Mucosa of stomach (tissue), 1 donor: ENCODE data around the gene DRC7.

Experiments
- H3K27me3 ChIP-seq: one replicate; pipeline ENCODE4 v1.7.0; 2013; ENCODE audit warnings: mild to moderate bottlenecking, low read length; ENCODE audit not compliant: control insufficient read depth, insufficient read depth
- H3K36me3 ChIP-seq: one replicate; pipeline ENCODE4 v1.7.0; 2013; ENCODE audit warnings: low read length; ENCODE audit not compliant: control insufficient read depth, insufficient read depth
- H3K4me1 ChIP-seq: one replicate; pipeline ENCODE4 v1.7.0; 2013; ENCODE audit warnings: mild to moderate bottlenecking, low read length; ENCODE audit not compliant: control insufficient read depth, insufficient read depth
- H3K4me3 ChIP-seq: one replicate; pipeline ENCODE4 v1.7.0; 2013; ENCODE audit warnings: low read length
- H3K9ac ChIP-seq: one replicate; pipeline ENCODE4 v1.7.0; 2013; ENCODE audit warnings: mild to moderate bottlenecking, low read length, moderate library complexity
- H3K9me3 ChIP-seq: one replicate; pipeline ENCODE4 v1.7.0; 2013; ENCODE audit warnings: mild to moderate bottlenecking, low read length, moderate library complexity; ENCODE audit not compliant: control insufficient read depth
- donor health status: Pancreatic carcinoma.

Gene DRC7

DNA sequence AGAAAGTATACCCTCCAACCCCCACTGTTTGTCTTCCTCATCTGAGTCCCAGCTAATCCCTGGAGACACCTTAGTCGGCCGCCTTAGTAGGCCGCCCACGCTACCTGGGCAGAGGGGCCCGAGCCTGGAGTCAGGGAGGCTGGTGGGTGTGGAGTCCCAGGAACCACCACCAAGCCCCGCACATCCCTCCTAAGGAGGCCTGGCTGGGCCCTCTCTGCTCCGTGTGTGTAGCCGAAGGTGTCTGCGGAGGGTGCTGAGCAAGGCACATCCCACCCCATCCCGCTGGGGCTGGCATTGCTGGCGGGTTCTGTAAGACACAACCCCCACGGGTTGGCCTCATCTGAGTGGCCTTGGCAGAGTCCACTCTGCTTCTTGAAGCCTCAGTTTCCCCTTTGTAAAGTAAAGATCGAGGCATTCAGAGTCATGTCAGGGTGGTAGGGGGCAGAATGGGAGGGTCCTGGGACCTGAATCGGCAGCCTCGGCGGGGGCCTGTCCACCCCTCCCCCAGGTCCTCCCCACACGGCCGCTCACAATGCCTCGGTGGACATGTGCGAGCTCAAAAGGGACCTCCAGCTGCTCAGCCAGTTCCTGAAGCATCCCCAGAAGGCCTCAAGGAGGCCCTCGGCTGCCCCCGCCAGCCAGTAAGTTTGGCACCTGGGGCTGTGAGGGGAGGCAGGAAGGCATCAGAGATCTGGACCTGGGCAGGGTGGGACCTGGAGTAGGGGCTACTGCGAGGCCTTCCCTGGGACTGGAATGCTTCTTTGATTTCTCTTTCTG is 41.7 kb upstream of the DRC7 start:
- no peak overlapping the region for H3K4me3 ChIP-seq
- H3K9me3 ChIP-seq, result no peaks in the 10 kb centered on the region
- no peak overlapping the region for H3K9ac ChIP-seq
- peaks cover 3% of the 10 kb centered on the region for H3K4me1 ChIP-seq
- no peaks in the 10 kb centered on the region for H3K36me3 ChIP-seq
- no peaks in the 10 kb centered on the region for H3K27me3 ChIP-seq

GRCh38 chr16:57653936-57654335 is 40.7 kb upstream of the DRC7 start:
- H3K36me3 ChIP-seq, result no peaks in the 10 kb centered on the region
- H3K9ac ChIP-seq, result no peak overlapping the region
- H3K4me3 ChIP-seq, result no peak overlapping the region
- no peaks in the 10 kb centered on the region for H3K27me3 ChIP-seq
- H3K9me3 ChIP-seq, result no peaks in the 10 kb centered on the region
- H3K4me1 ChIP-seq, result peaks cover 3% of the 10 kb centered on the region

DNA sequence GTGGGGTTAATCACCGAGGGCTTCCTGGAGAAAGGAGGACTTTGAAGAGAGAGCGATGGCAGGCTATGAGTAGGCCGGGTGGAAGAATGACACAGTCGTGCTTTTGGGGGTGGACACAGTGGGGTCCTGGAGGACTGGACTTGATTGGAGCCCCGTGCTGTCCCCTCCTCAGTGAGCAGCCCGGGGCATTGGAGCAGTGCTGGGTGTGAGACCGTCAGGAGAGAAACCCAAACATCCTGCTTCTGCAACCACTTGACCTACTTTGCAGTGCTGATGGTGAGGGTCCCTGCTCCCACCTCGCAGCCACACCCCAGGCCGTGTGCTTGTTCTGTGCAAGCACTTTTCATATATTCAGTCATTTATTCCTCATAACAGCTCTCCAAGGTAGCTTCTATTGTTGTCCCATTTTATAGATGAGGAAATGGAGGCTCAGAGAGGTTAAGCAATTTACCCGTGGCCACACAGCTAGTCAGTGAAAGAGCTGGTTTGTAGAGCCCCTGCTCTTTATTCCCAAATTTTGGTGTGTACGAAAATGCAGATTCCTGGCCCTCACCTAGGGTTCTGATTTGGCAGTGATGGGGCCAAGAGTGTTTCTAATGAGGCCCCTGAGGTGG is 38.2 kb upstream of the DRC7 start:
- Histone ChIP-seq H3K4me3 (no peak overlapping the region), H3K9me3 (no peaks in the 10 kb centered on the region), H3K9ac (no peak overlapping the region), H3K27me3 (no peaks in the 10 kb centered on the region), H3K4me1 (no peaks in the 10 kb centered on the region), H3K36me3 (no peaks in the 10 kb centered on the region)

GRCh38 chr16:57657228-57657627 is 37.4 kb upstream of the DRC7 start:
- Histone ChIP-seq H3K27me3 (no peaks in the 10 kb centered on the region), H3K9me3 (no peaks in the 10 kb centered on the region), H3K4me1 (no peaks in the 10 kb centered on the region), H3K9ac (no peak overlapping the region), H3K4me3 (no peak overlapping the region), H3K36me3 (no peaks in the 10 kb centered on the region)

DNA sequence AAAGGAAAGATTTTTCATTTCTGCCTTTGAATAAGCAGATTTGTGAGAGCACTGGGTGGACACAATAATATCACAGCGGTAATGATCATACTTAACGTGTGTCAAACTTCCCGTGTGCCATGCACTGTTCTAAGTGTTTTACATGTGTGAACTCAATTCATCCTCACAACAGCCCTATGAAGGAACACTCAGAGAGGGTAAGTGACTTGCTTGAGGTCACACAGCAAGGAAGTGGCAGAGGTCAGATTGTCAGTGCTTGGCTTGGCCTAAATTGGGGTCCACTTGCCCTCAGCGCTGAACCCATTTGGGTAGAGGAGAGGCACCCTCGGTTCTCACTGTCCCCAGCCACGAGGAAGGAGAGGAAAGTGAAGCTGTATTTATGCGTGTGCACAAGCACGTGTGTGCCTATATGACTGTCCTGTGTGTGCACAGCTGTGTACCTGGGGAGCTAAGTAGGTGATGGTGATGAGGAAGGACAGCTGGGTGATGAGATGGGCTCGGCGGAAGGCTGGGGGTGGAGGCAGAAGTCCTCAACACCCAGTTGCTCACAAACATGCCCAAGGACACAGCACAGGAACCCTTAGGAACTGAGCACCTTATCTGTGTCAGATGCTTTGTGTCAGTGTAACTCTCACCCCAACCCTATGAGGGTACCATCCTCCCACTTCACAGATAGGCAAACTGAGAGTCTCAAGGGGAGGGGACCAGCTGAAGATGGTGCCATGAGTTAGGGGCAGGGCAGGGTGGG is 36.3 kb upstream of the DRC7 start:
- Histone ChIP-seq H3K36me3 (no peaks in the 10 kb centered on the region), H3K4me1 (no peaks in the 10 kb centered on the region), H3K9ac (no peak overlapping the region), H3K4me3 (no peak overlapping the region), H3K9me3 (no peaks in the 10 kb centered on the region), H3K27me3 (no peaks in the 10 kb centered on the region)

DNA sequence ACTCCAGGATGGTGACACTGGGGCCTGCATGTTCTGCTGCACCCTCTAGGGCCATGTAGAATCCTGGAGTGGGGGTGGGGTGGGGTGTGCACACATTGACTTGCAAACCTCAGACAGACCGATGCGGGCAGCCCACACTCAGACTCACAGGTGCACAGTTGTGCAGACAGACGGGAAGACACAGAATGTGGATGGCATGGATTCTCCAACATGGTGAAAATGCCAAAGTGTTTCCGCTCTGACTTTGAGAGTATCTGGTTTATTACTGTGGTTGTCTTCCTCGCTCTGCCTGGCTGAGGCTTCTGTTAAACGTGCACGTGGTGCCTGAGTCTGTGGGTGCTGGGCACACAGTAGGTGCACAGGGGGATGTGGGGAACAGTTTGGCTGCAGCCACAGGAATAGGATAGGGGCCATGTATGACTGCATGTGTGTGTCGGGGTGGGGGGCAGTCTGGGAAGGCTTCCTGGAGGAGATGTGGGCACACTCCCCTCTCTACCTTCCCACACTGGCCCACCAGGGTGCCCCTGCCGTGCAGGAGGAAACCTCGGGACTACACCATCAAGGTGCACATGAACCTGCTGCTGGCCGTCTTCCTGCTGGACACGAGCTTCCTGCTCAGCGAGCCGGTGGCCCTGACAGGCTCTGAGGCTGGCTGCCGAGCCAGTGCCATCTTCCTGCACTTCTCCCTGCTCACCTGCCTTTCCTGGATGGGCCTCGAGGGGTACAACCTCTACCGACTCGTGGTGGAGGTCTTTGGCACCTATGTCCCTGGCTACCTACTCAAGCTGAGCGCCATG is 35.5 kb upstream of the DRC7 start:
- H3K36me3 ChIP-seq, result no peaks in the 10 kb centered on the region
- H3K27me3 ChIP-seq, result no peaks in the 10 kb centered on the region
- no peaks in the 10 kb centered on the region for H3K4me1 ChIP-seq
- no peaks in the 10 kb centered on the region for H3K9me3 ChIP-seq
- H3K9ac ChIP-seq, result no peak overlapping the region
- no peak overlapping the region for H3K4me3 ChIP-seq

- Histone ChIP-seq H3K4me3 (no peak overlapping the region), H3K4me1 (no peaks in the 10 kb centered on the region), H3K9me3 (no peaks in the 10 kb centered on the region), H3K9ac (no peak overlapping the region), H3K27me3 (no peaks in the 10 kb centered on the region), H3K36me3 (no peaks in the 10 kb centered on the region)
These were observed 33.7 kb upstream of the DRC7 start for GRCh38 chr16:57660715-57661463.

DNA sequence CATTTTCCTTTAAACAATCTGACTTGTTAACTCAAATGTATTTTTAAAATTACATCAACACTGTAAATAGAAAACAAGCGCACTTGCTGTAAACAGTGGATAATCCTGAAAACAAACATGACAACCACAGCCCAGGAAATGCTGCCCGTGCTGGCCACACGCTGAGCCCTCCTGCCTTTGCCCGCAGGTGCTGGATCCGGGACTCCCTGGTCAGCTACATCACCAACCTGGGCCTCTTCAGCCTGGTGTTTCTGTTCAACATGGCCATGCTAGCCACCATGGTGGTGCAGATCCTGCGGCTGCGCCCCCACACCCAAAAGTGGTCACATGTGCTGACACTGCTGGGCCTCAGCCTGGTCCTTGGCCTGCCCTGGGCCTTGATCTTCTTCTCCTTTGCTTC is 33.1 kb upstream of the DRC7 start:
- Histone ChIP-seq H3K9me3 (no peaks in the 10 kb centered on the region), H3K4me1 (no peaks in the 10 kb centered on the region), H3K36me3 (no peaks in the 10 kb centered on the region)

GRCh38 chr16:57661936-57662906 is 32.4 kb upstream of the DRC7 start:
- no peak overlapping the region for H3K4me3 ChIP-seq
- H3K9me3 ChIP-seq, result no peaks in the 10 kb centered on the region
- no peak overlapping the region for H3K9ac ChIP-seq
- H3K4me1 ChIP-seq, result no peaks in the 10 kb centered on the region
- H3K36me3 ChIP-seq, result no peaks in the 10 kb centered on the region
- no peaks in the 10 kb centered on the region for H3K27me3 ChIP-seq

More for the DNA sequence above, 33.1 kb upstream of the DRC7 start:
- Histone ChIP-seq H3K4me3 (no peak overlapping the region), H3K27me3 (no peaks in the 10 kb centered on the region), H3K9ac (no peak overlapping the region)

GRCh38 chr16:57663436-57663835 is 31.2 kb upstream of the DRC7 start:
- Histone ChIP-seq H3K4me1 (no peaks in the 10 kb centered on the region), H3K27me3 (no peaks in the 10 kb centered on the region), H3K36me3 (no peaks in the 10 kb centered on the region), H3K9me3 (no peaks in the 10 kb centered on the region), H3K4me3 (no peak overlapping the region), H3K9ac (no peak overlapping the region)
